CD8-positive, alpha-beta memory T cell (primary cell): ENCODE data around the gene DCD. TPM values are rescaled to one million over a fixed set of nuclear protein-coding genes. Genes with fewer than 3 reads are reported as not detected.
A peak's percentile ranks its signal among the peaks of the same experiment; 100 is the strongest.

Source experiments
- CTCF ChIA-PET: fragments of 350-600 bp; sonication (Branson Sonifier 250); formaldehyde crosslinking; loops from one replicate; lab custom pipeline; 2021; ENCODE audit warnings: antibody characterized with exemption; lab: Charles Lee
- POLR2A ChIA-PET: fragments of 350-600 bp; sonication (Branson Sonifier 250); formaldehyde crosslinking; loops from one replicate; lab custom pipeline; 2021; ENCODE audit warnings: antibody characterized with exemption; lab: Charles Lee
- DNase-seq, 5 donors: peaks; one replicate each; pipeline versions ENCODE4 v3.0.0 to v3.0.0-alpha.2; 2020 to 2022; ENCODE audit warnings: mixed read lengths in 1 of 5
- H3K27ac ChIP-seq: one replicate; pipeline ENCODE4 v1.7.0; 2013; ENCODE audit warnings: low read depth, mild to moderate bottlenecking, low read length, moderate library complexity
- H3K27me3 ChIP-seq: 2 replicates; pipeline ENCODE4 v1.7.0; 2013; ENCODE audit warnings: low read length, mild to moderate bottlenecking; ENCODE audit not compliant: insufficient read depth, poor library complexity, severe bottlenecking
- H3K36me3 ChIP-seq: 2 replicates; pipeline ENCODE4 v1.7.0; 2013; ENCODE audit warnings: mild to moderate bottlenecking, low read length, moderate library complexity; ENCODE audit not compliant: insufficient read depth
- H3K4me1 ChIP-seq: 2 replicates; pipeline ENCODE4 v1.7.0; 2013; ENCODE audit warnings: mild to moderate bottlenecking, low read length, moderate library complexity; ENCODE audit not compliant: insufficient read depth
- H3K4me3 ChIP-seq: 2 replicates; pipeline ENCODE4 v1.7.0; 2013; ENCODE audit warnings: mild to moderate bottlenecking, low read length
- H3K9me3 ChIP-seq: 2 replicates; pipeline ENCODE4 v1.7.0; 2013; ENCODE audit warnings: mild to moderate bottlenecking, low read length
- H3K27ac Mint-ChIP-seq, 8 donors: one replicate each; pipeline ENCODE4 v1.8.0; 2020 to 2021; ENCODE audit warnings: mixed read lengths in 8 of 8, mild to moderate bottlenecking in 6 of 8, inconsistent platforms in 3 of 8, moderate library complexity in 3 of 8
- H3K27me3 Mint-ChIP-seq, 2 donors: one replicate each; pipeline ENCODE4 v1.8.0; 2020 to 2021; ENCODE audit warnings: mixed read lengths in 2 of 2, mild to moderate bottlenecking in 1 of 2, moderate library complexity in 1 of 2
- H3K36me3 Mint-ChIP-seq, 3 donors: one replicate each; pipeline ENCODE4 v1.8.0; 2020 to 2021; ENCODE audit warnings: mixed read lengths in 3 of 3, inconsistent platforms in 1 of 3, mild to moderate bottlenecking in 1 of 3
- H3K4me1 Mint-ChIP-seq, 3 donors: one replicate each; pipeline ENCODE4 v1.8.0; 2020 to 2021; ENCODE audit warnings: mixed read lengths in 3 of 3, inconsistent platforms in 1 of 3, mild to moderate bottlenecking in 1 of 3
- H3K4me3 Mint-ChIP-seq, 7 donors: one replicate each; pipeline ENCODE4 v1.8.0; 2020 to 2021; ENCODE audit warnings: mixed read lengths in 7 of 7, mild to moderate bottlenecking in 6 of 7, moderate library complexity in 4 of 7, inconsistent platforms in 2 of 7
- H3K9me3 Mint-ChIP-seq, 5 donors: one replicate each; pipeline ENCODE4 v1.8.0; 2020 to 2022; ENCODE audit warnings: mixed read lengths in 5 of 5, mild to moderate bottlenecking in 3 of 5, moderate library complexity in 2 of 5, inconsistent platforms in 1 of 5
- polyA plus RNA-seq: library from polyadenylated mRNA; unstranded; fragments of 300-500 nt; fragmentation: Illumina TruSeq; gene quantifications from one replicate; pipeline ENCODE4 v1.2.3, GENCODE V29; 2021
- total RNA-seq, 2 experiments: library from RNA; stranded (reverse); gene quantifications; one replicate each; pipeline ENCODE4 v1.2.3, GENCODE V29; 2021

Gene DCD
- total and polyA plus RNA-seq, 3 experiments from 2014 or later = not detected

DNA sequence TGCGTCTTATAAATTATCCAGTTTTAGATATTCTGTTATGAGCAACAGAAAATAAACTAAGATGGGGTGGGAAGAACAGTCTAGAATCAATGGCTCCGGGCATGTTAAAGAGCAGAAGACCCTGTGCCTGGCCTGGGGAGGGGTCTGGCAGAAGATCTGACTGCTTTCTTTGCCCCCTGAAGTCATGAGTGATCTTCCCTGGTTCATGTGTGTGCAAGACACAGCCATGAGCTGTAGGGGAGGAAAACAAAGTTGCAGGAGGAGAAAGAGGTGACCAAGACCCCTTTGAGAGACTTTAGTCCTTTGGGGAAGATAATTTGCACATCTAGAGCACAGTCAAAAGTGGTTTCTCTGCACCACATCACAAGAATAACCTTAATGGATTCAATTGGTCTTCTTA, 18.2 kb downstream of the DCD start:
- ChIA-PET CTCF (interaction anchor here (1.7 kb wide), 1 partner anchor 50 kb away, joined by 3 read pairs; no protein-coding TSS in a partner anchor), POLR2A (no interaction called here)
- no peak overlapping the region for H3K27ac Mint-ChIP-seq
- H3K4me3 Mint-ChIP-seq = no peak overlapping the region
- no peaks in the 10 kb centered on the region for H3K4me1 Mint-ChIP-seq
- Histone ChIP-seq H3K4me3 (no peak overlapping the region), H3K4me1 (no peaks in the 10 kb centered on the region), H3K27me3 (no peaks in the 10 kb centered on the region), H3K9me3 (no peaks in the 10 kb centered on the region), H3K36me3 (no peaks in the 10 kb centered on the region), H3K27ac (no peak overlapping the region)
- peaks cover 44 to 77% of the 10 kb centered on the region in 2 donors for H3K27me3 Mint-ChIP-seq
- no peak for DNase-seq
- peaks cover 0 to 14% (median 0%) of the 10 kb centered on the region in 3 donors for H3K36me3 Mint-ChIP-seq
- H3K9me3 Mint-ChIP-seq = peaks cover 5 to 13% (median 10%) of the 10 kb centered on the region in 5 donors

- CTCF ChIA-PET = interaction anchor here (1.7 kb wide), 1 partner anchor 49 kb away, joined by 3 read pairs; no protein-coding TSS in a partner anchor
- Mint-ChIP-seq H3K27ac (no peak overlapping the region), H3K36me3 (peaks cover 0 to 14% (median 0%) of the 10 kb centered on the region in 3 donors), H3K4me1 (no peaks in the 10 kb centered on the region), H3K27me3 (peaks cover 46 to 79% of the 10 kb centered on the region in 2 donors), H3K9me3 (peaks cover 5 to 13% (median 10%) of the 10 kb centered on the region in 5 donors), H3K4me3 (no peak overlapping the region)
- Histone ChIP-seq H3K27ac (no peak overlapping the region), H3K4me3 (no peak overlapping the region), H3K9me3 (no peaks in the 10 kb centered on the region), H3K36me3 (no peaks in the 10 kb centered on the region), H3K4me1 (no peaks in the 10 kb centered on the region), H3K27me3 (peaks cover 6% of the 10 kb centered on the region)
- POLR2A ChIA-PET = no interaction called here
- no peak for DNase-seq
Observed at GRCh38 chr12:54628186-54628846, 19.8 kb downstream of the DCD start.

- no peak overlapping the region for H3K27ac ChIP-seq
Observed at GRCh38 chr12:54627304-54627703, 20.9 kb downstream of the DCD start.

DNA sequence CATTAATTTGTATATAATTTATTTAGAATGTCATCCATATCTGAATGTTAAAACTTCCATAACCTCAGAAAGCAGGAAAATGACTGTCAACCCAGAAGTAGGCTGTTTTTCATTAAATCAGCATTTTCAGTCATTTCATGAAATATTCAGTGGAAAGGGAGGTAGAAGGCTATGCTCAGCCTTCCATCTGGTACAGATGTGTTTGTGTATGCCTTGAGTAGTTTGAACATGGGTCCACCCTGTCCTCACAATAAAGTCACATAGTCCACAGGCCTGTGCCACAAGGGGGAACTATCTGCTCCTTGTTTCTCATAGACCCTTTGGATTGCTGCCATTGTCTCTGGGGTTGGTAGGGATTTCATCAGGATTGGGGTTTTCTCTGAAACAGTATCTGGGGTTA, 22.6 kb downstream of the DCD start:
- Mint-ChIP-seq H3K4me3 (no peak overlapping the region), H3K36me3 (peaks cover 0 to 14% (median 0%) of the 10 kb centered on the region in 3 donors)

More at GRCh38 chr12:54627304-54627703, 20.9 kb downstream of the DCD start:
- ChIA-PET POLR2A (no interaction called here), CTCF (no interaction called here)
- peaks cover 0 to 14% (median 0%) of the 10 kb centered on the region in 3 donors for H3K36me3 Mint-ChIP-seq
- H3K9me3 Mint-ChIP-seq = peaks cover 5 to 13% (median 10%) of the 10 kb centered on the region in 5 donors
- H3K27me3 Mint-ChIP-seq = peaks cover 46 to 77% of the 10 kb centered on the region in 2 donors
- H3K27ac Mint-ChIP-seq = no peak overlapping the region
- no peak overlapping the region for H3K4me3 Mint-ChIP-seq
- H3K4me1 Mint-ChIP-seq = no peaks in the 10 kb centered on the region
- Histone ChIP-seq H3K9me3 (no peaks in the 10 kb centered on the region), H3K4me1 (no peaks in the 10 kb centered on the region), H3K36me3 (no peaks in the 10 kb centered on the region), H3K27me3 (peaks cover 6% of the 10 kb centered on the region), H3K4me3 (no peak overlapping the region)
- DNase-seq = no peak

GRCh38 chr12:54624315-54625279, 23.6 kb downstream of the DCD start:
- H3K9me3 Mint-ChIP-seq = peaks cover 5 to 13% (median 10%) of the 10 kb centered on the region in 5 donors
- POLR2A ChIA-PET = no interaction called here
- Histone ChIP-seq H3K27ac (no peak overlapping the region), H3K27me3 (peaks cover 6% of the 10 kb centered on the region), H3K4me3 (no peak overlapping the region), H3K4me1 (no peaks in the 10 kb centered on the region), H3K9me3 (no peaks in the 10 kb centered on the region), H3K36me3 (no peaks in the 10 kb centered on the region)
- H3K4me1 Mint-ChIP-seq = no peaks in the 10 kb centered on the region
- H3K27me3 Mint-ChIP-seq = peaks cover 39 to 70% of the 10 kb centered on the region in 2 donors
- CTCF ChIA-PET = no interaction called here
- H3K4me3 Mint-ChIP-seq = no peak overlapping the region
- no peak overlapping the region for H3K27ac Mint-ChIP-seq
- peaks cover 0 to 11% (median 0%) of the 10 kb centered on the region in 3 donors for H3K36me3 Mint-ChIP-seq
- no peak for DNase-seq

More for the DNA sequence above, 22.6 kb downstream of the DCD start:
- Histone ChIP-seq H3K27ac (no peak overlapping the region), H3K27me3 (peaks cover 6% of the 10 kb centered on the region), H3K4me3 (no peak overlapping the region), H3K36me3 (no peaks in the 10 kb centered on the region), H3K4me1 (no peaks in the 10 kb centered on the region), H3K9me3 (no peaks in the 10 kb centered on the region)
- H3K27ac Mint-ChIP-seq = no peak overlapping the region
- CTCF ChIA-PET = no interaction called here
- no peaks in the 10 kb centered on the region for H3K4me1 Mint-ChIP-seq
- DNase-seq = no peak
- peaks cover 44 to 79% of the 10 kb centered on the region in 2 donors for H3K27me3 Mint-ChIP-seq
- POLR2A ChIA-PET = no interaction called here
- H3K9me3 Mint-ChIP-seq = peaks cover 5 to 13% (median 10%) of the 10 kb centered on the region in 5 donors

DNA sequence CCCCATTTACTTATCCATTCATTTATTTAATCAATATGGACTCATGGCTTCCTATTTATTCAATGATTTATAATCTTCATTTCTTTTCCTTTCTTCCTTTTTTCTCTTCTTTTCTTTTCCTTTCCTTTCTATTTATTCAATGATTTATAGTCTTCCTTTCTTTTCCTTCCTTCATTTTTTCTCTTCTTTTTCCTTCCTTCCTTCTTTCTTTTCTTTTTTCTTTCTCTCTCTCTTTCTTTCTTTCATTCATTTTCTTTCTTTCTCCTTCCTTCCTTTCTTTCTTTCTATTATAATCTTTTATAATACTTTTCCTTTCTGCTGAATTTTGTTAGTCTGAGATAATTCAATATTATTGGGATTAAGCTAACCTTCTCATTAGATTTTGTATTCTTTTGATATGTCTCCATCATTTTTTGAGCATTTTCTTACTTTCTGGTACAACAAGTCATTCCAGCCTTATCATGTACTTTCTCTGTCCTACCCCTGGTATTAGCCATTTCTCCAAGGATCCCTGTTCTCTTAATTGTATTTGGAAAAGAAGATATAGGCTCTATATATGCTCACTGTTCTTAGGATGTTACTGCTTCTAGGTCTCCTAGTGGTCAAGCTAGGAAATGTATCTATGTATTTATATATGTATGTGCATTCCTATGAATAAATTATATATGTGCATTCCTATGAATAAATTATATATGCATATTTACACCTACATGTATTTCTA, 25.5 kb downstream of the DCD start:
- Histone ChIP-seq H3K27ac (no peak overlapping the region), H3K27me3 (peaks cover 6% of the 10 kb centered on the region), H3K4me1 (no peaks in the 10 kb centered on the region), H3K4me3 (no peak overlapping the region), H3K9me3 (no peaks in the 10 kb centered on the region), H3K36me3 (no peaks in the 10 kb centered on the region)
- no peak for DNase-seq
- Mint-ChIP-seq H3K27me3 (peaks cover 26 to 62% of the 10 kb centered on the region in 2 donors), H3K4me3 (no peak overlapping the region), H3K9me3 (peaks cover under 1 to 9% (median 6%) of the 10 kb centered on the region in 5 donors), H3K36me3 (peaks cover 0 to 2% (median 0%) of the 10 kb centered on the region in 3 donors), H3K4me1 (no peaks in the 10 kb centered on the region), H3K27ac (no peak overlapping the region)
- POLR2A ChIA-PET = interaction anchor here (0.5 kb wide), 1 partner anchor 17 kb away, joined by 8 read pairs; no protein-coding TSS in a partner anchor
- CTCF ChIA-PET = interaction anchor here (0.8 kb wide), 1 partner anchor 26 kb away, joined by 3 read pairs; no protein-coding TSS in a partner anchor

- ChIA-PET CTCF (no interaction called here), POLR2A (interaction anchor here (0.5 kb wide), 1 partner anchor 1473 kb away, joined by 3 read pairs; no protein-coding TSS in a partner anchor)
- Histone ChIP-seq H3K36me3 (no peaks in the 10 kb centered on the region), H3K4me3 (no peak overlapping the region), H3K4me1 (no peaks in the 10 kb centered on the region), H3K9me3 (no peaks in the 10 kb centered on the region), H3K27ac (no peak overlapping the region), H3K27me3 (no peaks in the 10 kb centered on the region)
- no peak overlapping the region for H3K4me3 Mint-ChIP-seq
- no peak for DNase-seq
- H3K4me1 Mint-ChIP-seq = peaks cover 0 to 4% (median 2%) of the 10 kb centered on the region in 3 donors
- peaks cover 14 to 48% of the 10 kb centered on the region in 2 donors for H3K27me3 Mint-ChIP-seq
- H3K27ac Mint-ChIP-seq = peak overlapping the region in 1 of 8 donors; percentile 14
- no peaks in the 10 kb centered on the region for H3K9me3 Mint-ChIP-seq
- H3K36me3 Mint-ChIP-seq = no peaks in the 10 kb centered on the region
Observed at GRCh38 chr12:54616933-54617680, 31.1 kb downstream of the DCD start.
